ENCODE results near the gene DNMT1. TPM values are rescaled to one million over a fixed set of nuclear protein-coding genes. Genes with fewer than 3 reads are reported as not detected.
"Not testable (repeated sequence)": the region's sequence is repeated elsewhere in the genome, so short reads cannot be mapped to it uniquely, and the experiment has no call there.

Gene DNMT1
- total RNA-seq: 398 and 410 TPM in 2 replicates

- intact Hi-C loops (cut with micrococcal nuclease): loop anchor here (1.0 to 2.0 kb wide), 3 partner anchors 36 to 209 kb away; partner anchors contain the start of genes CDC37 and S1PR2
These were observed at the start of gene DNMT1 for GRCh38 chr19:10194500-10195198. Gene DNMT1, minus strand, starts transcription at chr19:10194953. Its CDS starts 54 bp downstream, at chr19:10194899.

GRCh38 chr19:10243606-10244005 lies 48.9 kb upstream of the DNMT1 start:
- intact Hi-C loops (cut with micrococcal nuclease): no loop called here

GRCh38 chr19:10241826-10242449 lies 47.2 kb upstream of the DNMT1 start:
- intact Hi-C loops (cut with micrococcal nuclease): not testable (repeated sequence)

GRCh38 chr19:10238172-10238783 lies 43.5 kb upstream of the DNMT1 start:
- intact Hi-C loops (cut with micrococcal nuclease): no loop called here

GRCh38 chr19:10237702-10238101 lies 42.9 kb upstream of the DNMT1 start:
- intact Hi-C loops (cut with micrococcal nuclease): loop anchor here (2.0 kb wide), 1 partner anchor 13 kb away; no protein-coding TSS in a partner anchor

GRCh38 chr19:10235409-10235808 lies 40.7 kb upstream of the DNMT1 start:
- intact Hi-C loops (cut with micrococcal nuclease): not testable (repeated sequence)

GRCh38 chr19:10235003-10235402 lies 40.2 kb upstream of the DNMT1 start:
- intact Hi-C loops (cut with micrococcal nuclease): no loop called here

GRCh38 chr19:10233946-10234345 lies 39.2 kb upstream of the DNMT1 start:
- intact Hi-C loops (cut with micrococcal nuclease): no loop called here

- intact Hi-C loops (cut with micrococcal nuclease): loop anchor here (2.0 kb wide), 1 partner anchor 37 kb away; the partner anchor contains the start of gene DNMT1
These were observed 37.0 kb upstream of the DNMT1 start for GRCh38 chr19:10231612-10232228.

- intact Hi-C loops (cut with micrococcal nuclease): loop anchor here (2.0 kb wide), 1 partner anchor 36 kb away; the partner anchor contains the start of gene DNMT1
These were observed 36.3 kb upstream of the DNMT1 start, which contains the start of gene S1PR2 for GRCh38 chr19:10230861-10231611. Gene S1PR2, minus strand, starts transcription at chr19:10231331. Its CDS starts 6,426 bp downstream, at chr19:10224905.

- intact Hi-C loops (cut with micrococcal nuclease): loop anchor here (2.0 kb wide), 1 partner anchor 36 kb away; the partner anchor contains the start of gene DNMT1
These were observed 35.6 kb upstream of the DNMT1 start for GRCh38 chr19:10230173-10230860.

- intact Hi-C loops (cut with micrococcal nuclease): loop anchor here (1.0 kb wide), 1 partner anchor 21 kb away; no protein-coding TSS in a partner anchor
These were observed 34.2 kb upstream of the DNMT1 start for GRCh38 chr19:10228920-10229319.

- intact Hi-C loops (cut with micrococcal nuclease): no loop called here
These were observed 33.6 kb upstream of the DNMT1 start for GRCh38 chr19:10228393-10228792.

GRCh38 chr19:10227026-10227971 lies 32.5 kb upstream of the DNMT1 start:
- intact Hi-C loops (cut with micrococcal nuclease): no loop called here

- intact Hi-C loops (cut with micrococcal nuclease): no loop called here
These were observed 31.7 kb upstream of the DNMT1 start for GRCh38 chr19:10226376-10227025.

GRCh38 chr19:10226021-10226375 lies 31.2 kb upstream of the DNMT1 start:
- intact Hi-C loops (cut with micrococcal nuclease): no loop called here

- intact Hi-C loops (cut with micrococcal nuclease): no loop called here
These were observed 29.6 kb upstream of the DNMT1 start for GRCh38 chr19:10224337-10224736.

- intact Hi-C loops (cut with micrococcal nuclease): no loop called here
These were observed 28.9 kb upstream of the DNMT1 start for GRCh38 chr19:10223488-10224213.

Data from T-helper 2 cell treated with Interferon-gamma antibody and Interleukin-4, amounts not matched to agents 100 ng/mL and 5 ng/mL, for 36 hours (primary cell).